ENCODE data around the gene PPARD. TPM values are rescaled to one million over a fixed set of nuclear protein-coding genes. Genes with fewer than 3 reads are reported as not detected.

Gene PPARD
- total RNA-seq, 1 donor from 2014 or later, result 4.9 TPM

DNA sequence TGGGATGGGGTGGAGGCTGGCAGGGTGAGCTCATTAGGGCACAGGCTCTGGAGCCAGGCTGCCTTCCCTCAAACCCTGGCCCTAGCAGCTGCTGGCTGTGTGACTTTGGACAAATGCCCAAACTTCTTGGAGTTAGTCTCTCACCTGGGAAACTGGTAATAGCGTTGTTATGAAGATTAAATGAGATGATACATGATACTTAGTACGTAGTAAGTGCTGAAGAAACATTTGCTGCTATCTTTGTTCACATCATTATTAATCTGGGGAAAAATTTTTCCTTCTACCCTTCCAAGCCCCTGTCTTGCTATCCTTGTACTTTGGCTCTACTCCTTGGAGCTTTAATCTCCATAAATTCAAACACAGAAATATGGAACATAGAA is 22.3 kb upstream of the PPARD start:
- Histone ChIP-seq H3K4me3 (no peak overlapping the region), H3K79me2 (ENCODE audit: low read depth) (no peaks in the 10 kb centered on the region), H3K4me2 (no peak overlapping the region), H3K9me3 (ENCODE audit: low read depth) (no peaks in the 10 kb centered on the region), H2AFZ (replicated peaks) (no peak overlapping the region), H3K27me3 (peaks cover 30% of the 10 kb centered on the region), H4K20me1 (ENCODE audit: low read depth) (no peaks in the 10 kb centered on the region), H3K9ac (no peak overlapping the region), H3K4me1 (no peaks in the 10 kb centered on the region), H3K36me3 (no peaks in the 10 kb centered on the region), H3K27ac (no peak overlapping the region), H3F3A (ENCODE audit: low read depth) (peaks cover 12% of the 10 kb centered on the region)
- no peak for TF ChIP-seq EZH2phosphoT487 (IDR thresholded peaks at IDR 0.05)
- TF ChIP-seq CTCF (IDR thresholded peaks at IDR 0.05), result no peak
- no peak for TF ChIP-seq EZH2 (IDR thresholded peaks at IDR 0.05)
- Mint-ChIP-seq H3K4me1 (peaks cover 19% of the 10 kb centered on the region), H3K27me3 (ENCODE audit: insufficient read depth, low read depth) (peaks cover 9% of the 10 kb centered on the region), H3K9me3 (peaks cover 4% of the 10 kb centered on the region), H3K36me3 (peaks cover 2% of the 10 kb centered on the region), H3K4me3 (no peak overlapping the region), H3K27ac (no peak overlapping the region)
- DNase-seq (ENCODE audit: low spot score), result no peak

DNA sequence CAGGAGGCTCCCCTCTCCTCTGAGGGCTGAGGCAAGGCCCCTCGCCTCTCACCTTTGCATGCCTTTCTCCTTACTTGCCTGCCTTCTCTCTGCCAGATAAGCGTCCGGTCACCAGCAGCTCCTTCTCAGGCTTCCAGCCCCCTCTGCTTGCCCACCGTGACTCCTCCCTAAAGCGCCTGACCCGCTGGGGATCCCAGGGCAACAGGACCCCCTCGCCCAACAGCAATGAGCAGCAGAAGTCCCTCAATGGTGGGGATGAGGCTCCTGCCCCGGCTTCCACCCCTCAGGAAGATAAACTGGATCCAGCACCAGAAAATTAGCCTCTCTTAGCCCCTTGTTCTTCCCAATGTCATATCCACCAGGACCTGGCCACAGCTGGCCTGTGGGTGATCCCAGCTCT is 21.3 kb upstream of the PPARD start:
- H3K27ac Mint-ChIP-seq, result no peak overlapping the region
- no peak overlapping the region for H3K4me3 Mint-ChIP-seq
- no peaks in the 10 kb centered on the region for H3K36me3 ChIP-seq
- no peaks in the 10 kb centered on the region for H3K79me2 ChIP-seq (ENCODE audit: low read depth)
- TF ChIP-seq EZH2 (IDR thresholded peaks at IDR 0.05) (no peak), CTCF (IDR thresholded peaks at IDR 0.05) (no peak), EZH2phosphoT487 (IDR thresholded peaks at IDR 0.05) (no peak)
- no peak overlapping the region for H3K9ac ChIP-seq
- H3K27me3 Mint-ChIP-seq (ENCODE audit: insufficient read depth, low read depth), result peaks cover 9% of the 10 kb centered on the region
- H3K4me2 ChIP-seq, result no peak overlapping the region
- H3K9me3 ChIP-seq (ENCODE audit: low read depth), result no peaks in the 10 kb centered on the region
- H3K27me3 ChIP-seq, result peaks cover 22% of the 10 kb centered on the region
- H3K4me3 ChIP-seq, result no peak overlapping the region
- H3F3A ChIP-seq (ENCODE audit: low read depth), result peaks cover 12% of the 10 kb centered on the region
- peaks cover 19% of the 10 kb centered on the region for H3K4me1 Mint-ChIP-seq
- H4K20me1 ChIP-seq (ENCODE audit: low read depth), result no peaks in the 10 kb centered on the region
- no peak for DNase-seq (ENCODE audit: low spot score)
- H3K9me3 Mint-ChIP-seq, result peaks cover 4% of the 10 kb centered on the region
- H3K27ac ChIP-seq, result no peak overlapping the region
- peaks cover 2% of the 10 kb centered on the region for H3K36me3 Mint-ChIP-seq
- H2AFZ ChIP-seq (replicated peaks), result no peak overlapping the region
- H3K4me1 ChIP-seq, result no peaks in the 10 kb centered on the region

DNA sequence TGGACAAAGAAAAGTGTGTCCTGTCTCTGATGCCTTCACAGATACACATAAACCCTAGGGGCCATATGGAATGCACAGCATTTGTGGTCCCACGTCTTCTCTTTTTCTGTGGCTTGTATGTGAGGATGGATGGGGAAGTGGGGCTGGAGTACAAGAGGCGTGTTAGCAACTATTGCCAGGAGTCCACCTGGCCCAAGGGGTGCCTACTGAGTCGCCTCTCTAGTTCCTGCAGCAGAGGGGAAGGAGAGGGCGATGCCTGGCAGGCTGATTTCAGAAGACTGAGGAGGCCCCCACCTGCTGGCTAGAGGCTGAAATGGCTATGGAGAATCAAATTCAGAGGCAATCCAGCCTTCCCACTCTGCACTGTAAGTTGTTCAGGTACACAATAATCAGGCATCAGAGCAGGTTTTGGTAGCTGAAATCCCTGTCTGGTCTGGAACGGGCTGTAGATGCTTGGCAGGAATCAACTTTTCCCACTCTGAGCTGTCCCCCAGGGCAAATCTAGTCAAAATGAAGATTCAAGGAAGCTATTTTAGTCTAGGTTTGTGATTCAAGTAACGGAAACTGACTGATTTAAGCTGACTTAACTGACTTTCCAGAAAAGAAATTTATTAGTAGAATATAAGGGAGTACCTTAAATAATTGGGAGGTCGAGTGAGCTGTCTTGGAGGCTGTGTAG is 14.9 kb upstream of the PPARD start:
- Histone ChIP-seq H4K20me1 (ENCODE audit: low read depth) (no peaks in the 10 kb centered on the region), H3K27ac (no peak overlapping the region), H3K4me3 (no peak overlapping the region), H3K27me3 (no peaks in the 10 kb centered on the region), H3F3A (ENCODE audit: low read depth) (no peaks in the 10 kb centered on the region), H3K9ac (no peak overlapping the region), H3K4me2 (no peak overlapping the region), H3K9me3 (ENCODE audit: low read depth) (no peaks in the 10 kb centered on the region), H3K79me2 (ENCODE audit: low read depth) (no peaks in the 10 kb centered on the region), H3K4me1 (no peaks in the 10 kb centered on the region), H3K36me3 (no peaks in the 10 kb centered on the region), H2AFZ (replicated peaks) (peak overlapping the region; percentile 94)
- Mint-ChIP-seq H3K27me3 (ENCODE audit: insufficient read depth, low read depth) (peaks cover 2% of the 10 kb centered on the region), H3K9me3 (peaks cover 5% of the 10 kb centered on the region), H3K36me3 (no peaks in the 10 kb centered on the region), H3K27ac (no peak overlapping the region), H3K4me3 (no peak overlapping the region), H3K4me1 (peaks cover 5% of the 10 kb centered on the region)
- DNase-seq (ENCODE audit: low spot score), result peak; percentile 72
- TF ChIP-seq CTCF (IDR thresholded peaks at IDR 0.05) (peak; percentile 63), EZH2 (IDR thresholded peaks at IDR 0.05) (no peak)
